ENCODE data around the gene SLC1A2.

DNA sequence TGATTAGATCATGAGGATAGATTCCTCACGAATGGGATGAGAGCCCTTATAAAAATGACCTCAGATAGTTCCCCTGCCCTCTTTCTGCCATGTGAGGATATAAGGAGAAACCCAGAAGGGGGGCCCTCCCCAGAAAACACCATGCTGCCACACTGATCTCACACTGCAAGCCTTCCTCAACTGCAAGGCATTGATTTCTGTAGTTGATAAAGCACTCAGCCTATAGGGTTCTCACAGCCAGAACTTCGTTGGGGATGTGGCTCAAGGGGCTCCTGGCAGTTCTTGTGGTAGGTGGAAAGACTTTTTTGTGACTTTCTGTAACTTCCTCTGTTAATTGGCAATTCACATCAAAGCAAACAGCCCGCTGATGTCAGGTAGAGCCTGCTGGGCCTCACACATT, 171.5 kb downstream of the SLC1A2 start:
- TF ChIP-seq POLR2AphosphoS5 (IDR thresholded peaks at IDR 0.05; ENCODE audit: insufficient read depth, low read depth, low read length) (no peak), POLR2A (IDR thresholded peaks at IDR 0.05; ENCODE audit: low read depth, low read length) (no peak), EZH2 (IDR thresholded peaks at IDR 0.05; ENCODE audit: borderline replicate concordance, low read depth, low read length, severe bottlenecking) (no peak), MAX (IDR thresholded peaks at IDR 0.05; ENCODE audit: insufficient read depth, insufficient read length) (no peak), FOS (IDR thresholded peaks at IDR 0.05; ENCODE audit: borderline replicate concordance, insufficient read depth, low read length) (no peak), MYC (IDR thresholded peaks at IDR 0.05; ENCODE audit: low read depth, low read length) (no peak), JUN (IDR thresholded peaks at IDR 0.05; ENCODE audit: borderline replicate concordance, insufficient read depth, insufficient read length, low read depth) (no peak), GATA2 (IDR thresholded peaks at IDR 0.05; ENCODE audit: insufficient read depth, insufficient read length, low read depth, low read length) (no peak)
- TF ChIP-seq, protein P1, sequence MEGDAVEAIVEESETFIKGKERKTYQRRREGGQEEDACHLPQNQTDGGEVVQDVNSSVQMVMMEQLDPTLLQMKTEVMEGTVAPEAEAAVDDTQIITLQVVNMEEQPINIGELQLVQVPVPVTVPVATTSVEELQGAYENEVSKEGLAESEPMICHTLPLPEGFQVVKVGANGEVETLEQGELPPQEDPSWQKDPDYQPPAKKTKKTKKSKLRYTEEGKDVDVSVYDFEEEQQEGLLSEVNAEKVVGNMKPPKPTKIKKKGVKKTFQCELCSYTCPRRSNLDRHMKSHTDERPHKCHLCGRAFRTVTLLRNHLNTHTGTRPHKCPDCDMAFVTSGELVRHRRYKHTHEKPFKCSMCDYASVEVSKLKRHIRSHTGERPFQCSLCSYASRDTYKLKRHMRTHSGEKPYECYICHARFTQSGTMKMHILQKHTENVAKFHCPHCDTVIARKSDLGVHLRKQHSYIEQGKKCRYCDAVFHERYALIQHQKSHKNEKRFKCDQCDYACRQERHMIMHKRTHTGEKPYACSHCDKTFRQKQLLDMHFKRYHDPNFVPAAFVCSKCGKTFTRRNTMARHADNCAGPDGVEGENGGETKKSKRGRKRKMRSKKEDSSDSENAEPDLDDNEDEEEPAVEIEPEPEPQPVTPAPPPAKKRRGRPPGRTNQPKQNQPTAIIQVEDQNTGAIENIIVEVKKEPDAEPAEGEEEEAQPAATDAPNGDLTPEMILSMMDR (IDR thresholded peaks at IDR 0.05; ENCODE audit: extremely low read depth in 1 of 2, insufficient read depth in 1 of 2, low read depth in 1 of 2, low read length in 2 of 2): no peak

All from endothelial cell of umbilical vein (primary cell).